Inferior parietal cortex (tissue), 1 donor: ENCODE data around the gene DGCR2.
"Not testable (repeated sequence)": the region's sequence is repeated elsewhere in the genome, so short reads cannot be mapped to it uniquely, and the experiment has no call there.

ENCODE experiments used
- DNase-seq: peaks from one replicate; pipeline ENCODE4 v3.0.0-alpha.2; 2016; ENCODE audit errors: extremely low spot score

The DGCR2 gene

GRCh38 chr22:19042285-19043120, 79.7 kb downstream of the DGCR2 start:
- no peak for DNase-seq

DNA sequence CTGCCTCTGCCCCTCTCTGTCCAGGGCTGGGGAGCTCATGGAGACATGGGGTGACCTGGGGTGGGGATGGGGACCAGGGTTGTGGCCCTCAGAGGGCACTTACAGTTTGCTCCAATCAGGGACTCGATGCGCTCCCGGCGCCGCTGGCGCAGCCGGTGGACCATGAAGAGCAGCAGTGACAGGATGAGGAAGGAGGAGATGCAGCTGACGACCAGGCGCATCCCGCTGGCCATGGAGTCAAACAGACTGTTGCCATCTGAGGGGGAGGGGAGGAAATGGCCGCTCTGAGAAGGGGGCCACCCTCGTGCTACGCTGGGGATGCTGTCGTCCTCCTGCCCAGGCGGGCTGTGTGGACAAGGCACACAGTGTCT, 80.5 kb downstream of the DGCR2 start:
- no peak for DNase-seq

GRCh38 chr22:19040888-19041703, 81.1 kb downstream of the DGCR2 start:
- no peak for DNase-seq

DNA sequence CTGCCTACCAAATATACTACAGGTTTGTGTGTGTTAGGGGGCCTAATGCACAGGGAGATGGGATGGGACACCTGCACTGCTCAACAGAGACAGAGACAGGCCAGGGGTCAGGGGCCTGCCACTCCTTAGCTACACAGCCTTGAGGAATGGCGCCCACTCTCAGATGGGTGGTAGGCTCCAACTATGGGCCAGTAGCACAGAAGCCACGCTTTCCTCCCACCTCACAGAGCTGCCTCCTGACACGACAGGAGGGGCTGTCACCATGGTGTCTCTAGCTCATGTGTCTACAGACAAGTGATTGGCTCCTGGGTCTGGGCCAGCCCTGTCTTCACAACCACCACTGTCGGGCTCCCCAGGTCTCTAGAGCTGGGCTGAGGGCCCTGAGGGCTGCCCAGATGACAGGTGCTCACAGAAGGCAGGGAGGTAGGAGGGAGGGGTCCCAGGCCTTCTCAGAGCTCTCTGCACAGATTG, 81.8 kb downstream of the DGCR2 start:
- no peak for DNase-seq

- no peak for DNase-seq
Observed at GRCh38 chr22:19039796-19040280, 82.4 kb downstream of the DGCR2 start.

- DNase-seq = no peak
Observed at GRCh38 chr22:19039448-19039780, 82.8 kb downstream of the DGCR2 start.

- no peak for DNase-seq
Observed at GRCh38 chr22:19038728-19039447, 83.3 kb downstream of the DGCR2 start.

DNA sequence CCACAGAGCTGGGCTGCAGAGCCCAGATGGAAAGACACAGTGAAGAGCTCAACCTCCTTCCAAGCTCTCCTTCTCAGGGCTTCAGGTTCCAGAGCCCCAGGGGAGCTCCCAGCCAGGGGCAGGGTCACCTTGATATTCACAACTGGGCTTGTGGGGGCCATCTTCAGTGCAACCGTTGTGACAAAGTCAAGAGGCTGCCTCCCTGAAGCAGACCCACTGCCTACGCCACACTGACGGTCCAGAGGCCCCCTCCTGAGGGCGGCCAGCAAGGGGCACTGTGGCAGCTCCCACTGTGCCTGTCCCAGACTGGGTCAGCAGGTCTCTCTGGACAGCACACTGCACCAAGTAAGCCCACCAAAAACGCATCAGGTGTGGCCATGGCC, 84.1 kb downstream of the DGCR2 start:
- no peak for DNase-seq

DNA sequence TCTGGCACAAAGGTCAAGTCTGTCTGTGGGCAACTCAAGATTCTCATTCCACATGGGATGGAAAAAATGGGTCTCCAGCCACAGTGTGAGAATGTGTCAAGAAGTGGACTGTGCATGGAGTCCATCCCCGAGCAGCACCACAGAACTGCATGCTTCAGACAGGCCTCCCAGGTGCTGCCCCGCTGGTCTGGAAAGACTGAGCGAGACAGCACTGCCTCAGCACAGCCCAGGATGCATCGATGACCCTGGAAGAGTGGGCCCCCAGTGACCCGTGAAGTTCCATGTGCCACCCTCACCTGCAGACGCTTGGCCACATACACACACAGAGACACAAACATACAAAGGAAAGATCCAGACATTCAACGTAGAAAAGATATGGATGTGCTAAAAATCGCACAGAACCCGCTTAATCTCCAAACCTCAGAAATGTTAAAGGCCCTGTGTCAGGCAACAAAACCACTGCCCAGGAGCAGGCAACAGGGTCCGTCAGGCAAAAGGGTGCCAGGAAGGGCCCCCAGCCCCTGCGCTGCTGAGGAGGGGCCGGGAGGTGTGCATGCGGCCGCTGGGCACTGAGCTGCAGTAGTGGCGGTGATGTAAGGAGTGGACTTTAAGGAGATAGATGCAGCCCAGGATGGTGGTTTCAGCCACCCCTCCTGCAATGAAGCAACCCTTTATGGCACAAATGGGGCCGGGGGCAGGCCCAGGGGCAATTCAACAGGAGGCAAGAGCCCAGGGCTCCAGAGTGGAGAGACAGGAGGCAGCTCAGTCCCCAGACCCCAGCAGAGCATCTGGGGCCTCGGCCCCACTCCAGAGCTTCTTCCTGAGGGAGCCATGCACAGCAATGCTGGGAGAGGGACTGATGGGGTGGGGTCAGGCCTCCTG, 84.7 kb downstream of the DGCR2 start:
- no peak for DNase-seq

DNA sequence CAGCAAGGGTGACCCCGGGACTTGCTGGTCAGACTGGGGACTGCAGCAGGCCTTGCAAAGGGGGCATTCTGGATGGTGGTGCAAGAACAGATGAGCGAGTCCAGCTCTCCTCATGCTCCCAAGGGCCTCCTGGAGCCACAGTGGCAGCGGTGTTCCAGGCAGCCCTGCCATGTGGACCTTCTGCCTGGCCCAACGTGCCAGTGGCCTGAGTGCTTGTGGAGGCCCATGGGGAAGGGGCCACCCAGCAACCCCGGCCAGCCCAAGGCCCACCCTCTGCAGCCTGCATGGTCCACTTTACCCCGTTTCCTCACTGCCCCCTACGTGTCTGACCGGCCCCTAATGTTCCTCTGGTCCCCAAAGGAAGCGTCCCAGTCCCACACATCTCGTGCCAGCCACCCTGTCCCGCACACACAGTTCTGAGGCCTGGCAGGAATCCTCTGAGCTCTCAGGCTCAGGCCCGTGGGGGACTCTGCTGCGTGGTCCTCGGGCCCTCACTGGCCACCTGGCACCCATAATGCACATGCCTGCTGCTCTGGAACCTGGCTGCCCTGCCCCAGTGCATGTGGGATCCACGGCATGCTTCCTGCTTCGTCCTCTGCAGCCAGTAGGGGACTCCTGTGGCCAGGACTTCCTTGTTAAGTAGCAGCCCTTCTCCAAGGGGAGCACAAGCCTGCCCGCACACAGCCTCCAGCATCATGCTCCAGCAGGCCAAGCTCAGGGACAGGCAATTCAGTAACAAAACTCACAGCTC, 85.5 kb downstream of the DGCR2 start:
- no peak for DNase-seq

DNA sequence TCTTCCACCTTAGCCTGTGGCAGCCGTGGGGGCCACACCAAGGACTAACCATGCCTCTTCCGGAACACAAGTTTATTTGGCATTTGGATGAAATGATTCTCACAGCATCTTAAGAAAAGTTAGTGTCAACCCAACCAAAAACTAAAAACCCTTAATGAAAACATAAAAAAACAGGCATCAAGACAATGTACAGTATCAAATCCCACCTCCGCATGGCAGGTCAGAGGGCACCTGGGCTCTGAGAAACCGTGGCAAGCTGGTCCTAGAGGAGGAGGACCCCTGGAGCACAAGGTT, 86.0 kb downstream of the DGCR2 start:
- no peak for DNase-seq

DNA sequence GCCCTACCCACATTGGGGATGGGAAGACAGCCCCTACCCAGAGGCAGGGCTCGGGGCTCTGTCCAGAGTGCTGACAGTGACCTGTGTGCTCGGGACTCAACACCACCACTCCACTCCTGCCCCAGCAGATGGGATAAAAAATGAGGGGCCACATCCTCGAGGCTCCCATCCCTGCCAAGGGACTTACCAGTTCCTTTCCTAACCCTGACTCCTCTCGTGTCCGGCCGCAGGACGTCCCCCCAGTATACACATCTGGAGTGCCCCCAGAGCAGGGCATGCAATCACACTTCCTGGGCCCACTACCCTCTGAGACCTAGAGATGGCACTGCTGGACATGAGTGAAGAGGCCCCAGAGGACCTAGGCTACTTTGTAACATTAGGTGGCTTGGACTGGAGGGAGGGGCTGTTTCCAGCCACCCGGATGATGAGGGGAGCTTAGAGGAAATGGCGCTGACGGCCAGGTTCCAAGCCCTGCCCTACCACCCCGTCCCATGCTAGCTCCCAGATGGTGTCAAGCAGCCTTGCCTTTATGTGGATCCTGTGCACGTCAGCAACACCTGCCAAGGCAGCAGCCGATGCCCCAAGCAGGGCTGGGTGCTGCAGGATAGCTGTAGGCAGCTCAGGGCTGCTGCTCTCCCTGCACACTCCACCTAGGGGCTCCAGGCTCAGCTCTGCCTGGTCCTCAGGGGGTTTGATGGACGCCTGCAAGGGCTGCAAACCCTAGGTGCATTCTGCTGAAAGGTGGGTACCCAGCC, 86.6 kb downstream of the DGCR2 start:
- no peak for DNase-seq

GRCh38 chr22:19035126-19035473, 87.1 kb downstream of the DGCR2 start:
- not testable (repeated sequence) for DNase-seq

GRCh38 chr22:19034724-19035120, 87.5 kb downstream of the DGCR2 start:
- DNase-seq = not testable (repeated sequence)

DNA sequence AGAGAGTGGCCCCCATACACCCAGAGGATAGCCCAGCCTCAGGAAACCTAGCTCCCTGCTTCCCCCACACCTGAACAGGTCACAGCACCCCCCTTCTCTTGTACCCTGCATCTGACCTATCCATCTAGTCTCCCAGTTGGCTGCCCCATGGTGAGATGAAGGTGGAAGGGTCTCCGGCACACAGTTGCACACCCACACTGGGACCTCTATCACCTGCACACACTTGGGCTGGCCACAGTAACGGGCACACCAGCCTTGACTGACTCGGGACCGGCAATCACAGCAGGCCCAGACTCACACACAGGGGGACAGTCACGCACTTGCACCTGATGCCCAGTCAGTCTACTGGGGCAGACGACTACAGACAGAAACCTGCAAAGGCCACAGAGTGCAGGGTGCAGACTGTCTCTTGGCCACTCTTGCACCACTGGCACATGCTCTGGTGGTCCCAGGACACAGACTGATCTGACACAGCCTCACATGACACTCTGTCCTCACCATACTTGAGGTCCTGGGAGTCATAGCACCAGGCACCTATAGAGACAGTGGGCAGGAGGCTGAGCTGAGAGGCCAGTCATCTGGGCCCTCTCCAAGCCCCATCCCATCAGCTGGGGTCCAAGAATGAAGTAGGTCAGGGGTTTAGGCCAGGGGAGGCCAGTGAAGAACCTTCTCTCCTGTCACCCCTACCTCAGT, 88.0 kb downstream of the DGCR2 start:
- not testable (repeated sequence) for DNase-seq

- not testable (repeated sequence) for DNase-seq
Observed at GRCh38 chr22:19033568-19033905, 88.7 kb downstream of the DGCR2 start.

DNA sequence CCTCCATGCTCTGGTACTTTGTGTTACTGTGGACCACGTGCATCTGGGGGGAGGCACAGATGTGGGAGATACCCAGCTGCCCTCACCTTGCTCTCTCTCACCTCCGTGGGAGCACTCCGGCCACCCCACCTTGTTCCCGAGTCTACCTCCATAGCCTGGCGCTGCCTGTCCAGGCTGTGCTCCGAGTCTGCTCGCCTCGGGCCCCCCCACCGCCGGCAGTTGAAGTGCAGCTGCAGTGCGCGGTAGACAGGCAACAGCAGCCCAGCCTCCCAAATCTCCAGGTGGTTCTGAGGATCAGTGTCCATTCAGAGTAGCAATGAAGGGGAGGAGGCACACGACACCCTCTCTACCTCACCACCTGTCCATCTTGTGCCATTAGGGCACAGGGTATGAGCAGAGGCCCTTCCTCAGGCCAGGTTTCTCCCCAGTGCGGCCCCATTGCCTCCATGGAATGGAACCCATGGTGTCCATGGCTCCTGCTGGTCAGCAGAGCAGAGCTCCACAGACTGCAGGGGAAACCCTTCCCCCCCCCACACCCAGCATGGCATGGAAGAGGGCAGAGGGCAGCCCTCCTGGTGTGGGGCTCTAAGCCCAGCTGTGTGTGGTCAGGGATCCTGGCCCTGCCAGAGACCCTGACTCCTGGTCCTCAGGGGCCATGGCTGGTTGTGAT, 89.2 kb downstream of the DGCR2 start:
- DNase-seq = not testable (repeated sequence)

DNA sequence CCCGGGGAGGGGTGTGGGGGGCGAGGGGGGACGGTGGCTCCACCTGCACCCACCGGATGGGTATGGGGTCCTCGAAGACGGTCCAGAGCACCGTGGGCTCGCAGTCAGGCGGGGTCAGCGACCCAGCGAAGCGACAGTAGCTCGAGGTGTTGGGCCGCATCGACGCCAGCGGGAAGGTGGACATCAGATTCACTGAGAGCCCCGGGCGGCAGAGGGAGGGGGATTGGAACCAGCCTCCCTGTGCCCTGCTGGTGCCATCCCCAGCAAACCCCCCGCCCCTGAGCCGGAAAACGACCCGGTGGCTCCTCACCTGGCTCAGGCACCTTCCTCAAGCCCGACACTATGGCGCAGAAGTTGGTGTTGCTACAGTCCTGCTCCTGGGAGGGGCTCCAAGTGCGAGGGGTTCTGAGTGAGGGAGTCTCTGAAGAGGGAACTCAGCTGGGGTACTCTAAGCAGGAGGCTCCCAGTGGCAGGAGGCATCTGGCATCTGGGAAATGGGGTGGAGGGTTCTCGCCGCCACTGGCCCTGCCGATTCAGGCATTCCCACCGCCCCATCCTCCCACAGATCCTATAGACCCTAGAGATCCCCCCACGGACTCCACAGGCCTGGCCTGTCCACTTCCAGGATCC, 89.9 kb downstream of the DGCR2 start:
- DNase-seq = not testable (repeated sequence)

DNA sequence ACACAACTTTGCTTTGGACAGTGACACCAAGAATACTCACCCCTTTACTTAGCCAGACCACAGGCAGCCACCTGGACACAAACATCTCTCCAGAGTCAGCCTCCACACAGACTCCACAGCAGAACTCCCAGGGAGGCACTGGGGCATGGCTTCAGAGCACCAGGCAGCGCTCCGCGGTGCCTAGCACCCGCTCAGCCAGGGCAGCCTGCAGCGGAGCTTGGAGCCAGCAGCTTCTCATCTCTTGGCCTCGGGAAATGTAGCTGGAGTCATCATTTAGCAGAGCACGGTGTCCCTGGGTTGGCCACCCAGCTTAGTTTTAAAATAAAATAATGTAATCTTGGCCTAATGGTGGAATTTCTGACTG, 91.3 kb downstream of the DGCR2 start:
- DNase-seq = not testable (repeated sequence)
